Stimulated activated CD4-positive, alpha-beta T cell treated with anti-CD3 and anti-CD28 coated beads, Interleukin-1b, Interleukin-23, amount 100 ng/mL, for 48 hours (primary cell): ENCODE results near the gene MAML3.
A peak's percentile ranks its signal among the peaks of the same experiment; 100 is the strongest.

ENCODE experiments used
- DNase-seq: peaks from one replicate; pipeline ENCODE4 v3.0.0-alpha.2; 2020

MAML3 gene

GRCh38 chr4:140123666-140124377 lies 30.2 kb downstream of the MAML3 start:
- DNase-seq = no peak

- DNase-seq = no peak
Measured at GRCh38 chr4:140122891-140123290, 31.1 kb downstream of the MAML3 start.

GRCh38 chr4:140121646-140122045 lies 32.3 kb downstream of the MAML3 start:
- no peak for DNase-seq

- no peak for DNase-seq
Measured at GRCh38 chr4:140118931-140119640, 34.9 kb downstream of the MAML3 start.

GRCh38 chr4:140117947-140118346 lies 36.0 kb downstream of the MAML3 start:
- no peak for DNase-seq

GRCh38 chr4:140116442-140117104 lies 37.4 kb downstream of the MAML3 start:
- DNase-seq = peak; percentile 43

GRCh38 chr4:140115140-140115539 lies 38.8 kb downstream of the MAML3 start:
- DNase-seq = no peak

- DNase-seq = no peak
Measured at GRCh38 chr4:140113653-140114052, 40.3 kb downstream of the MAML3 start.

GRCh38 chr4:140112576-140112975 lies 41.4 kb downstream of the MAML3 start:
- DNase-seq = no peak

GRCh38 chr4:140111256-140111655 lies 42.7 kb downstream of the MAML3 start:
- no peak for DNase-seq

- no peak for DNase-seq
Measured at GRCh38 chr4:140110542-140111215, 43.3 kb downstream of the MAML3 start.

- no peak for DNase-seq
Measured at GRCh38 chr4:140109737-140110136, 44.2 kb downstream of the MAML3 start.

- DNase-seq = no peak
Measured at GRCh38 chr4:140109292-140109691, 44.7 kb downstream of the MAML3 start.

- DNase-seq = no peak
Measured at GRCh38 chr4:140108713-140109230, 45.2 kb downstream of the MAML3 start.

- DNase-seq = no peak
Measured at GRCh38 chr4:140108243-140108642, 45.7 kb downstream of the MAML3 start.

- no peak for DNase-seq
Measured at GRCh38 chr4:140106289-140106844, 47.6 kb downstream of the MAML3 start.

- DNase-seq = no peak
Measured at GRCh38 chr4:140105436-140105835, 48.5 kb downstream of the MAML3 start.

- peak; percentile 76 for DNase-seq
Measured at GRCh38 chr4:140103676-140104075, 50.3 kb downstream of the MAML3 start.

GRCh38 chr4:140102421-140102820 lies 51.6 kb downstream of the MAML3 start:
- DNase-seq = peak; percentile 19

GRCh38 chr4:140100771-140101170 lies 53.2 kb downstream of the MAML3 start:
- no peak for DNase-seq

- DNase-seq = no peak
Measured at GRCh38 chr4:140099983-140100382, 54.0 kb downstream of the MAML3 start.

- DNase-seq = no peak
Measured at GRCh38 chr4:140098455-140099160, 55.4 kb downstream of the MAML3 start.
